WTC11 (cell line): ENCODE results near the gene FAM163A. TPM values are rescaled to one million over a fixed set of nuclear protein-coding genes. Genes with fewer than 3 reads are reported as not detected.

Source experiments
- ATAC-seq: fragments of 200-7000 bp; cut with Tn5 transposase; 2 replicates; pipeline ENCODE4 v1.10.0; 2021; ENCODE audit warnings: mild to moderate bottlenecking, moderate library complexity
- CTCF ChIA-PET: fragments of 300-600 bp; sonication (Branson Sonifier 250); formaldehyde crosslinking; loops from one replicate; lab custom pipeline; 2021; ENCODE audit warnings: antibody characterized with exemption; lab: Charles Lee
- POLR2A ChIA-PET: fragments of 350-600 bp; sonication (Branson Sonifier 250); formaldehyde crosslinking; loops from one replicate; lab custom pipeline; 2021; ENCODE audit warnings: antibody characterized with exemption; lab: Charles Lee
- DNase-seq: peaks from one replicate; pipeline ENCODE4 v3.0.0; 2021; ENCODE audit warnings: low spot score
- H3K27ac Mint-ChIP-seq: 2 replicates; pipeline ENCODE4 v1.8.0; 2021; ENCODE audit warnings: mixed read lengths
- H3K27me3 Mint-ChIP-seq: 2 replicates; pipeline ENCODE4 v1.8.0; 2021; ENCODE audit warnings: low read depth, mild to moderate bottlenecking, moderate library complexity, mixed read lengths
- H3K36me3 Mint-ChIP-seq: 2 replicates; pipeline ENCODE4 v1.8.0; 2021; ENCODE audit warnings: mixed read lengths
- H3K4me1 Mint-ChIP-seq: 2 replicates; pipeline ENCODE4 v1.8.0; 2022; ENCODE audit warnings: mixed read lengths
- H3K4me3 Mint-ChIP-seq: 2 replicates; pipeline ENCODE4 v1.8.0; 2021; ENCODE audit warnings: mild to moderate bottlenecking, moderate library complexity, mixed read lengths
- H3K9me3 Mint-ChIP-seq: 2 replicates; pipeline ENCODE4 v1.8.0; 2021; ENCODE audit warnings: mixed read lengths
- CREB1 ChIP-seq: sonication (generic); formaldehyde crosslinking; IDR thresholded peaks from 2 replicates; pipeline ENCODE4 v1.8.0; 2023; ENCODE audit warnings: mild to moderate bottlenecking, missing genetic modification reagents
- CREM ChIP-seq: sonication (generic); formaldehyde crosslinking; IDR thresholded peaks from 2 replicates; pipeline ENCODE4 v1.8.1; 2022; ENCODE audit warnings: mild to moderate bottlenecking, missing genetic modification reagents, moderate library complexity
- ESRRA ChIP-seq: sonication (generic); formaldehyde crosslinking; IDR thresholded peaks from 2 replicates; pipeline ENCODE4 v1.8.1; 2022; ENCODE audit warnings: mild to moderate bottlenecking, missing genetic modification reagents, borderline replicate concordance
- FOXK1 ChIP-seq: sonication (generic); formaldehyde crosslinking; IDR thresholded peaks from 2 replicates; pipeline ENCODE4 v1.8.0; 2022; ENCODE audit warnings: mild to moderate bottlenecking, moderate library complexity, missing genetic modification reagents
- FOXP1 ChIP-seq: sonication (generic); formaldehyde crosslinking; IDR thresholded peaks from 2 replicates; pipeline ENCODE4 v1.8.0; 2022; ENCODE audit warnings: missing genetic modification reagents, mild to moderate bottlenecking, moderate library complexity, borderline replicate concordance
- GRHL2 ChIP-seq: fragments of 250-450 bp; sonication (Bioruptor Pico); IDR thresholded peaks from 2 replicates; pipeline ENCODE4 v1.8.0; 2022; ENCODE audit warnings: mild to moderate bottlenecking, moderate library complexity; ENCODE audit not compliant: insufficient replicate concordance, severe bottlenecking
- IRF2 ChIP-seq: sonication (generic); formaldehyde crosslinking; IDR thresholded peaks from 2 replicates; pipeline ENCODE4 v1.8.0; 2022; ENCODE audit warnings: low read depth, missing genetic modification reagents, borderline replicate concordance
- JAZF1 ChIP-seq: fragments of 250-450 bp; sonication (Bioruptor Pico); IDR thresholded peaks from 2 replicates; pipeline ENCODE4 v1.9.0; 2021; ENCODE audit warnings: moderate library complexity, mild to moderate bottlenecking, inconsistent platforms
- KAT7 ChIP-seq: sonication (generic); formaldehyde crosslinking; IDR thresholded peaks from 2 replicates; pipeline ENCODE4 v1.8.1; 2023; ENCODE audit warnings: missing genetic modification reagents, mild to moderate bottlenecking, borderline replicate concordance
- MYBL2 ChIP-seq: sonication (generic); formaldehyde crosslinking; IDR thresholded peaks from 2 replicates; pipeline ENCODE4 v1.8.1; 2023; ENCODE audit warnings: mild to moderate bottlenecking, moderate library complexity, missing genetic modification reagents
- NFYB ChIP-seq: sonication (generic); formaldehyde crosslinking; conservative IDR thresholded peaks from 2 replicates; pipeline ENCODE4 v1.8.0; 2022; ENCODE audit warnings: low read depth, missing genetic modification reagents
- OVOL2 ChIP-seq: fragments of 250-450 bp; sonication (Bioruptor Pico); IDR thresholded peaks from 2 replicates; pipeline ENCODE4 v1.9.0; 2021; ENCODE audit warnings: mild to moderate bottlenecking, borderline replicate concordance
- RORB ChIP-seq: fragments of 250-450 bp; sonication (Bioruptor Pico); IDR thresholded peaks from 2 replicates; pipeline ENCODE4 v1.9.0; 2021; ENCODE audit warnings: mild to moderate bottlenecking
- SOX15 ChIP-seq: fragments of 250-450 bp; sonication (Bioruptor Pico); IDR thresholded peaks from 2 replicates; pipeline ENCODE4 v1.9.0; 2021; ENCODE audit warnings: mild to moderate bottlenecking
- TEAD1 ChIP-seq: sonication (generic); formaldehyde crosslinking; IDR thresholded peaks from 2 replicates; pipeline ENCODE4 v1.8.0; 2022; ENCODE audit warnings: mild to moderate bottlenecking, missing genetic modification reagents
- TEAD4 ChIP-seq: sonication (generic); formaldehyde crosslinking; IDR thresholded peaks from 2 replicates; pipeline ENCODE4 v1.8.0; 2022; ENCODE audit warnings: mild to moderate bottlenecking, missing genetic modification reagents
- TP53 ChIP-seq: sonication (generic); formaldehyde crosslinking; IDR thresholded peaks from 2 replicates; pipeline ENCODE4 v1.8.1; 2023; ENCODE audit warnings: mild to moderate bottlenecking, missing genetic modification reagents
- ZNF138 ChIP-seq: sonication (generic); formaldehyde crosslinking; conservative IDR thresholded peaks from 2 replicates; pipeline ENCODE4 v1.8.1; 2022; ENCODE audit warnings: mild to moderate bottlenecking, moderate library complexity, missing genetic modification reagents
- ZNF317 ChIP-seq: sonication (generic); formaldehyde crosslinking; IDR thresholded peaks from 2 replicates; pipeline ENCODE4 v1.8.1; 2023; ENCODE audit warnings: low read depth, mild to moderate bottlenecking, moderate library complexity, missing genetic modification reagents, borderline replicate concordance
- ZNF423 ChIP-seq: fragments of 250-450 bp; sonication (Bioruptor Pico); IDR thresholded peaks from 2 replicates; pipeline ENCODE4 v2.1.2; 2022; ENCODE audit warnings: mild to moderate bottlenecking, moderate library complexity
- total RNA-seq: library from RNA; stranded (reverse); gene quantifications from 3 replicates; pipeline ENCODE4 v1.2.3, GENCODE V29; 2021
- TF ChIP-seq, protein P1 (sequence below): fragments of 250-450 bp; sonication (Bioruptor Pico); IDR thresholded peaks from 2 replicates; pipeline ENCODE4 v1.9.0; 2021; ENCODE audit warnings: mild to moderate bottlenecking
- TF ChIP-seq, protein P2 (sequence below): fragments of 200-600 bp; IDR thresholded peaks from 2 replicates; pipeline ENCODE4 v1.8.0; 2022; ENCODE audit warnings: antibody characterized with exemption
- TF ChIP-seq, protein P3 (sequence below): sonication (generic); formaldehyde crosslinking; IDR thresholded peaks from 2 replicates; pipeline ENCODE4 v1.8.0; 2022; ENCODE audit warnings: mild to moderate bottlenecking, missing genetic modification reagents
- TF ChIP-seq, protein P4 (sequence below): sonication (generic); formaldehyde crosslinking; IDR thresholded peaks from 2 replicates; pipeline ENCODE4 v1.8.0; 2022; ENCODE audit warnings: mild to moderate bottlenecking, missing genetic modification reagents
- TF ChIP-seq, protein P5 (sequence below): sonication (generic); formaldehyde crosslinking; IDR thresholded peaks from 2 replicates; pipeline ENCODE4 v1.8.1; 2023; ENCODE audit warnings: mild to moderate bottlenecking, moderate library complexity, missing genetic modification reagents
- TF ChIP-seq, protein P6 (sequence below): sonication (generic); formaldehyde crosslinking; IDR thresholded peaks from 2 replicates; pipeline ENCODE4 v1.8.1; 2023; ENCODE audit warnings: mild to moderate bottlenecking, missing genetic modification reagents, moderate library complexity

The FAM163A gene
- total RNA-seq, 1 experiment from 2014 or later: 0.07 TPM

DNA sequence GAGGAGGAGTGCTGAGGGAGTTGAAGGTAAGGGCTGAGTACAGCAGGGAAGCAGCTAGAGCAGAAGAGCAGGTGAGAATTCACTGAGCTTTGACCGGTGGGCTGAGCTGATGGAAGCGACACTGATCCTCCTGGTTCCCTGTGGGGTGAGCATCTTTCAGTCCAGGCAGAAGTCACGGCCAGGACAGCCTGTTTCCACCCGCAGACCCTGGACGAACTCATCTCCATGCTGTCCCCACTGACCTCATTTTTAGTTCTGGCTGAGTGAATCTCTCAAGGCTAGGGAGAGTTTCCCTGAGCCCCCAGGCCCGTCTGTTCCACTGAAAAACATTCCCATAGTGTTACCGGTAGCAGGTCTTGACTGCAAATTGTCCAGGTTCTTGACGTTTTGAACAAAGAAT, 31.5 kb downstream of the FAM163A start (continued):
- TF ChIP-seq, protein P1, sequence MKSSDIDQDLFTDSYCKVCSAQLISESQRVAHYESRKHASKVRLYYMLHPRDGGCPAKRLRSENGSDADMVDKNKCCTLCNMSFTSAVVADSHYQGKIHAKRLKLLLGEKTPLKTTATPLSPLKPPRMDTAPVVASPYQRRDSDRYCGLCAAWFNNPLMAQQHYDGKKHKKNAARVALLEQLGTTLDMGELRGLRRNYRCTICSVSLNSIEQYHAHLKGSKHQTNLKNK (CRISPR knock-in tag): no peak
- TF ChIP-seq FOXP1 (CRISPR knock-in tag) (no peak), SOX15 (no peak)

DNA sequence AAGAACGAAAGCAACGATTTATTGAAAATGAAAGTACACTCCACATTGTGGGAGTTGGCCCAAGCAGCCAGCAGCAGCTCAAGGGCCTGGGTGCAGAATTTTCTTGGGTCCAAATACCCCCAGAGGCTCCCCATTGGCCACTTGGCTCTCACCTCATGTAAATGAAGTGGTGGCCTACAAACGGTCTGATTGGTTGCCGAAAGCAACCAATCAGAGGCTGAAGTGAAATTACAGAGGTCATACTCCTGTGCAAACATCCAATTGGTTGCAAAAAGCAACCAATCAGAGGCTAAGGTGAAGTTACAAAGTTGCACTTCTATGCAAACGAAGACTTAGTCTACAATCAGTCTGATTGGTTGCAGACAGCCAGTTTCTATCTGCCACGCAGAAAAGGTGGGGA, 31.9 kb downstream of the FAM163A start:
- Mint-ChIP-seq H3K9me3 (peaks cover 8% of the 10 kb centered on the region), H3K36me3 (no peaks in the 10 kb centered on the region), H3K27ac (no peak overlapping the region), H3K4me1 (peaks cover 3% of the 10 kb centered on the region), H3K27me3 (no peaks in the 10 kb centered on the region), H3K4me3 (no peak overlapping the region)
- ChIA-PET POLR2A (no interaction called here), CTCF (interaction anchor here (1.3 to 1.5 kb wide), 4 partner anchors 35 to 184 kb away, joined by 5 to 11 read pairs (median 8); partner anchors contain the start of gene TDRD5)
- DNase-seq (no peak), ATAC-seq (no peak)
- TF ChIP-seq CREM (CRISPR knock-in tag) (no peak), OVOL2 (CRISPR knock-in tag) (no peak), NFYB (CRISPR knock-in tag) (peak; percentile 44; the same call in 1 of the 2 replicates), RORB (CRISPR knock-in tag) (no peak)

DNA sequence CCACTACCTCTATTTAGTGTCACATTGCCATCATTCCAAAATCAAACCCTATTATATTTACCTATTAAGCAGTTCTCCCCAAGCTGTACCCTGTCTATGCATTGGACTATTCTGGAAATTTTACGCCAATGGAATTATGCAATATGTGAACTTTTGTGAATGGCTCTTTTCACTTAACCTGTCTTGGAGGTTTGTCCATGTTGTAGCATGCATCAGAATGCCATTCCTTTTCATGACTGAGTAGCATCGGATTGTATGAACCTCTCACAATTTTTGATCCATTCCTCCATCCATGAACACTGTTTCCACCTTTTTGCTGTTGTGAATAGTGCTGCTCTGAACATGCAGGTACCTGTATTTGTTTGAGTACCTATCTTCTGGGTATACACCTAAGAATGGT, 33.7 kb downstream of the FAM163A start:
- CTCF ChIA-PET: interaction anchor here (0.6 to 2.5 kb wide), 3 partner anchors 32 to 698 kb away, joined by 4 to 17 read pairs (median 8); no protein-coding TSS in a partner anchor

DNA sequence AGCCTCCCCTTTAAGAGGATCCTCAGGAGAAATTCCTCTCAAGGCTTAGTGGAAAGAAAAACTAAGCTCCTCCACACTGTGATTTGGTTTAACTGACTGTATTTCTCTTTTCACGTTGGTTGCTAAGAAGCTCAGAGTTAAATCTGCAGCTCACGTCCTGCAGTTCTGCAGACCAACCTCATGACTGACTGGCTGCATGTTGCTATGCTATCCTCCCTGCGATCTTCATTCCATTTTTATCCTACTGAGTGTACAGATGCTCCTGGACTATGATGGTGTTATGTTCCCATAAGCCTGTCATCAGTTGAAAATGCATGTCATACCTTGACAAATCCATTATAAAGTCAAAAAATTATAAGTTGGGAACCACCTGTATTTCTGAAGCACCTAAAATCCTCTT, 34.6 kb downstream of the FAM163A start:
- Mint-ChIP-seq H3K27me3 (no peaks in the 10 kb centered on the region), H3K36me3 (no peaks in the 10 kb centered on the region)
- TF ChIP-seq CREB1 (CRISPR knock-in tag): no peak
- no peak for TF ChIP-seq TEAD4 (CRISPR knock-in tag)
- TF ChIP-seq KAT7: no peak
- TF ChIP-seq, protein P2, sequence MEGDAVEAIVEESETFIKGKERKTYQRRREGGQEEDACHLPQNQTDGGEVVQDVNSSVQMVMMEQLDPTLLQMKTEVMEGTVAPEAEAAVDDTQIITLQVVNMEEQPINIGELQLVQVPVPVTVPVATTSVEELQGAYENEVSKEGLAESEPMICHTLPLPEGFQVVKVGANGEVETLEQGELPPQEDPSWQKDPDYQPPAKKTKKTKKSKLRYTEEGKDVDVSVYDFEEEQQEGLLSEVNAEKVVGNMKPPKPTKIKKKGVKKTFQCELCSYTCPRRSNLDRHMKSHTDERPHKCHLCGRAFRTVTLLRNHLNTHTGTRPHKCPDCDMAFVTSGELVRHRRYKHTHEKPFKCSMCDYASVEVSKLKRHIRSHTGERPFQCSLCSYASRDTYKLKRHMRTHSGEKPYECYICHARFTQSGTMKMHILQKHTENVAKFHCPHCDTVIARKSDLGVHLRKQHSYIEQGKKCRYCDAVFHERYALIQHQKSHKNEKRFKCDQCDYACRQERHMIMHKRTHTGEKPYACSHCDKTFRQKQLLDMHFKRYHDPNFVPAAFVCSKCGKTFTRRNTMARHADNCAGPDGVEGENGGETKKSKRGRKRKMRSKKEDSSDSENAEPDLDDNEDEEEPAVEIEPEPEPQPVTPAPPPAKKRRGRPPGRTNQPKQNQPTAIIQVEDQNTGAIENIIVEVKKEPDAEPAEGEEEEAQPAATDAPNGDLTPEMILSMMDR: no peak
- TF ChIP-seq GRHL2 (CRISPR knock-in tag): no peak
- TF ChIP-seq, protein P3, sequence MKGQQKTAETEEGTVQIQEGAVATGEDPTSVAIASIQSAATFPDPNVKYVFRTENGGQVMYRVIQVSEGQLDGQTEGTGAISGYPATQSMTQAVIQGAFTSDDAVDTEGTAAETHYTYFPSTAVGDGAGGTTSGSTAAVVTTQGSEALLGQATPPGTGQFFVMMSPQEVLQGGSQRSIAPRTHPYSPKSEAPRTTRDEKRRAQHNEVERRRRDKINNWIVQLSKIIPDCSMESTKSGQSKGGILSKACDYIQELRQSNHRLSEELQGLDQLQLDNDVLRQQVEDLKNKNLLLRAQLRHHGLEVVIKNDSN: no peak
- no peak for TF ChIP-seq ESRRA (CRISPR knock-in tag)
- no peak for TF ChIP-seq IRF2 (CRISPR knock-in tag)
- TF ChIP-seq, protein P4, sequence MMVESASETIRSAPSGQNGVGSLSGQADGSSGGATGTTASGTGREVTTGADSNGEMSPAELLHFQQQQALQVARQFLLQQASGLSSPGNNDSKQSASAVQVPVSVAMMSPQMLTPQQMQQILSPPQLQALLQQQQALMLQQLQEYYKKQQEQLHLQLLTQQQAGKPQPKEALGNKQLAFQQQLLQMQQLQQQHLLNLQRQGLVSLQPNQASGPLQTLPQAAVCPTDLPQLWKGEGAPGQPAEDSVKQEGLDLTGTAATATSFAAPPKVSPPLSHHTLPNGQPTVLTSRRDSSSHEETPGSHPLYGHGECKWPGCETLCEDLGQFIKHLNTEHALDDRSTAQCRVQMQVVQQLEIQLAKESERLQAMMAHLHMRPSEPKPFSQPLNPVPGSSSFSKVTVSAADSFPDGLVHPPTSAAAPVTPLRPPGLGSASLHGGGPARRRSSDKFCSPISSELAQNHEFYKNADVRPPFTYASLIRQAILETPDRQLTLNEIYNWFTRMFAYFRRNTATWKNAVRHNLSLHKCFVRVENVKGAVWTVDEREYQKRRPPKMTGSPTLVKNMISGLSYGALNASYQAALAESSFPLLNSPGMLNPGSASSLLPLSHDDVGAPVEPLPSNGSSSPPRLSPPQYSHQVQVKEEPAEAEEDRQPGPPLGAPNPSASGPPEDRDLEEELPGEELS: no peak
- TF ChIP-seq MYBL2 (CRISPR knock-in tag): no peak

More for the DNA sequence above, 33.7 kb downstream of the FAM163A start:
- no peak for ATAC-seq
- Mint-ChIP-seq H3K4me3 (no peak overlapping the region), H3K9me3 (0 out of 2 replicates have a peak, but pooled peaks cover 4% of the 10 kb centered on the region), H3K27me3 (no peaks in the 10 kb centered on the region), H3K4me1 (peaks cover 3% of the 10 kb centered on the region; the same call in 1 of the 2 replicates), H3K27ac (no peak overlapping the region), H3K36me3 (no peaks in the 10 kb centered on the region)
- no peak for TF ChIP-seq ZNF423 (CRISPR knock-in tag)
- no peak for TF ChIP-seq ZNF138 (CRISPR knock-in tag)
- TF ChIP-seq JAZF1: no peak
- no peak for TF ChIP-seq OVOL2 (CRISPR knock-in tag)
- TF ChIP-seq TEAD1: no peak
- TF ChIP-seq, protein P5, sequence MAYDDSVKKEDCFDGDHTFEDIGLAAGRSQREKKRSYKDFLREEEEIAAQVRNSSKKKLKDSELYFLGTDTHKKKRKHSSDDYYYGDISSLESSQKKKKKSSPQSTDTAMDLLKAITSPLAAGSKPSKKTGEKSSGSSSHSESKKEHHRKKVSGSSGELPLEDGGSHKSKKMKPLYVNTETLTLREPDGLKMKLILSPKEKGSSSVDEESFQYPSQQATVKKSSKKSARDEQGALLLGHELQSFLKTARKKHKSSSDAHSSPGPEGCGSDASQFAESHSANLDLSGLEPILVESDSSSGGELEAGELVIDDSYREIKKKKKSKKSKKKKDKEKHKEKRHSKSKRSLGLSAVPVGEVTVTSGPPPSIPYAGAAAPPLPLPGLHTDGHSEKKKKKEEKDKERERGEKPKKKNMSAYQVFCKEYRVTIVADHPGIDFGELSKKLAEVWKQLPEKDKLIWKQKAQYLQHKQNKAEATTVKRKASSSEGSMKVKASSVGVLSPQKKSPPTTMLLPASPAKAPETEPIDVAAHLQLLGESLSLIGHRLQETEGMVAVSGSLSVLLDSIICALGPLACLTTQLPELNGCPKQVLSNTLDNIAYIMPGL (CRISPR knock-in tag): no peak
- no peak for TF ChIP-seq NFYB (CRISPR knock-in tag)
- no peak for TF ChIP-seq FOXK1 (CRISPR knock-in tag)
- TF ChIP-seq TP53 (CRISPR knock-in tag): no peak
- TF ChIP-seq, protein P6, sequence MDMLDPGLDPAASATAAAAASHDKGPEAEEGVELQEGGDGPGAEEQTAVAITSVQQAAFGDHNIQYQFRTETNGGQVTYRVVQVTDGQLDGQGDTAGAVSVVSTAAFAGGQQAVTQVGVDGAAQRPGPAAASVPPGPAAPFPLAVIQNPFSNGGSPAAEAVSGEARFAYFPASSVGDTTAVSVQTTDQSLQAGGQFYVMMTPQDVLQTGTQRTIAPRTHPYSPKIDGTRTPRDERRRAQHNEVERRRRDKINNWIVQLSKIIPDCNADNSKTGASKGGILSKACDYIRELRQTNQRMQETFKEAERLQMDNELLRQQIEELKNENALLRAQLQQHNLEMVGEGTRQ (CRISPR knock-in tag): no peak
- no peak for TF ChIP-seq ZNF317 (CRISPR knock-in tag)
- TF ChIP-seq ESRRA (CRISPR knock-in tag): no peak
- no peak for DNase-seq
- POLR2A ChIA-PET: no interaction called here

More for the DNA sequence above, 34.6 kb downstream of the FAM163A start:
- H3K9me3 Mint-ChIP-seq: 0 out of 2 replicates have a peak, but pooled peaks cover 4% of the 10 kb centered on the region
- no peak for DNase-seq
- no peak overlapping the region for H3K4me3 Mint-ChIP-seq
- CTCF ChIA-PET: interaction anchor here (1.5 to 2.5 kb wide), 2 partner anchors 31 to 37 kb away, joined by 8 to 17 read pairs; no protein-coding TSS in a partner anchor
- ATAC-seq: no peak
- POLR2A ChIA-PET: no interaction called here
- no peaks in the 10 kb centered on the region for H3K4me1 Mint-ChIP-seq
- no peak overlapping the region for H3K27ac Mint-ChIP-seq
